ENCODE data around the gene TAF6L.
A peak's percentile ranks its signal among the peaks of the same experiment; 100 is the strongest.

TAF6L gene

DNA sequence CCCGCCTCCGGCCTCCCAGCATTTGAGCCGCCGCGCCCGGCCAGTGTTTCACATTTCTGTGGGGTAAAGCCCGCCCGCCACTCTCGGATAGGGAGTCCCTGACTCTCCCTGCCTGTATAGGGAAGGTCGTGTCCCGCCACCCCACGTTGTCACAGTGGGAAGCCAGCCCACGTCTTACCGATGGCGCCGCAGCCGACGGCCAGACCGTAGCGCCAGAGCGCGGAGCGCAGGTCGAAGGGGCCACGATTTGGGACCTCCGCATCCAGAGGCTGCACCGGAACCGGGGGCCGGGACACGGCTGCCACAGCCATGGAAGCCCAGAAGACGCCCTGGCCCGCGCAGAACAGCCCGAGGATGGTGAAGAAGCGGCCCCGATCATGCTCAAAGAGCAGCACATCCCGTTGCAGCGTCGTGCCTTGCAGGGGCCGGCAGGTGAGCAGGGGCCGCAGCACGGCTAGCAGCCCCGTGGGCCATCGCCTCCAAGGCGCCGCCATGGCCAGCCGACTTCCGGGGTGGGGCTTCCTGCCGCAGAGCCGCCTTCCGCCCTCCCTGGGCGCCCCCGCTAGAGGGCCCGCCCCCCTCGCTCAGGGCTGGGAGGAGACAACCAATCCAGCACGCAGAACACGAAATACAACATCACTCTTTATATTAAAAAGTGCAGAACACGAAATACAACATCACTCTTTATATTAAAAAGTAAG lies 20.5 kb downstream of the TAF6L start, which contains the start of gene TMEM223:
TSS of gene TMEM223 (minus strand) at position 506 of the 701 bp plus-strand sequence. CDS start at position 494, 12 bp downstream.
- WGBS, 2 experiments (ENCODE audit: insufficient coverage in 2 of 2) = 1% methylated on average over 43 to 48 of the region's 58 CpGs
- H3K4me3 ChIP-seq (ENCODE audit: extremely low read depth, insufficient read depth, low read length, poor library complexity, severe bottlenecking) = peak within 1 kb of the TSS; percentile 78
- no peaks in the 10 kb centered on the region for H3K9me3 ChIP-seq (ENCODE audit: control insufficient read depth, low read length)
- peak within 1 kb of the TSS; percentile 88 for H3K27ac ChIP-seq (ENCODE audit: low read depth, low read length, severe bottlenecking)
- H3K4me1 ChIP-seq (ENCODE audit: control insufficient read depth, insufficient read depth, low read length, poor library complexity, severe bottlenecking) = peaks cover 19% of the 10 kb centered on the region
- peaks cover 69% of the 10 kb centered on the region for H3K36me3 ChIP-seq (ENCODE audit: control insufficient read depth, insufficient read depth, low read length)

DNA sequence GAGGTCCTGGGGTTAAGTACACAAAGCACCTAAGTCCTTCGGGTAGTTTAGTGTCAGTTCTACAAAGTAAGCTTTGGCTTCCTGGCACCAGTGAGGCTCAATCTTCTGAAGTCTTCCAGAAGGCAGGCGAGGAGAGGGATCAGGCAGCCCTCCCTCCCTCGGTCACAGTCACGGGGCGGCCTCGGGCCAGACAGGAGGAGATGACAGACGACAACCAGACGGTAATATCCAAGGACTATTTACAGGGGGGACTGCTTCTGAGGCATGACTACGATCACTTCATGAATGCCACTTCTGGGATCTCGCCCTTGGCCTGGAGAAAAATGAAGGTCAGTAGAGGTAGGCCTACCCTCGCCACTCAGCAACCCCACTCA lies 21.0 kb downstream of the TAF6L start:
- Histone ChIP-seq H3K36me3 (ENCODE audit: control insufficient read depth, insufficient read depth, low read length) (peaks cover 74% of the 10 kb centered on the region), H3K4me1 (ENCODE audit: control insufficient read depth, insufficient read depth, low read length, poor library complexity, severe bottlenecking) (peaks cover 19% of the 10 kb centered on the region), H3K4me3 (ENCODE audit: extremely low read depth, insufficient read depth, low read length, poor library complexity, severe bottlenecking) (peak overlapping the region; percentile 78), H3K9me3 (ENCODE audit: control insufficient read depth, low read length) (no peaks in the 10 kb centered on the region), H3K27ac (ENCODE audit: low read depth, low read length, severe bottlenecking) (peak overlapping the region; percentile 88)
- 34 to 46% methylated on average over 9 to 11 of the region's 11 CpGs for WGBS, 2 experiments (ENCODE audit: insufficient coverage in 2 of 2)

DNA sequence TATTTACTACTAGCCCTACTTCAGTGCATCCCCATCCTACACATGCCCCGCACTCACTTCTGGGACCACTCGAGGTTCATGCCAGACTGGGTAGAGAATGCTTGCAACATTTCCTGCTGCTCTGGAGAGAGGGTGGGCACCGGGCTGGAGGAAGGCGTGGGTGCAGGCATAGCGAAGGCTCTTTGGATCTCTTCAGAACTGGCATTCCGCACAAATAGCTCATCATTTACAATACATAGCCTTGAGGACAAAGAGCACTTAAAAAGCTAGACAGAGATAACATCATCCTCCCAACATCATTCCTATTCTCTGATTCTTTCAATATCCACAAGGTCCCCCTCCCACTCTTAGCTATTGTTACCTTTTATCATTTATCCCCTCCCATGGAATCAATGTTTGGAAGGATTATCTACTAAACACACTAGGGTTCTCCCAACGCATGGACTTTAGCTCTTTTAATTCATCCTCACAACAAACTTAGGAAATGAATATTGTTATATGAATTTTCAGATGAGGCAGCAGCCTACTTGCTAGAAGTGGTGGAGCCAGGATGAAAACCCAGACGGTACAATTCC lies 23.1 kb downstream of the TAF6L start:
- no peak overlapping the region for H3K4me3 ChIP-seq (ENCODE audit: extremely low read depth, insufficient read depth, low read length, poor library complexity, severe bottlenecking)
- peak overlapping the region; percentile 18 for H3K27ac ChIP-seq (ENCODE audit: low read depth, low read length, severe bottlenecking)
- peaks cover 88% of the 10 kb centered on the region for H3K36me3 ChIP-seq (ENCODE audit: control insufficient read depth, insufficient read depth, low read length)
- peaks cover 12% of the 10 kb centered on the region for H3K4me1 ChIP-seq (ENCODE audit: control insufficient read depth, insufficient read depth, low read length, poor library complexity, severe bottlenecking)
- H3K9me3 ChIP-seq (ENCODE audit: control insufficient read depth, low read length) = no peaks in the 10 kb centered on the region
- WGBS, 2 experiments (ENCODE audit: insufficient coverage in 2 of 2) = 92 to 98% methylated on average over 5 to 6 of the region's 8 CpGs

DNA sequence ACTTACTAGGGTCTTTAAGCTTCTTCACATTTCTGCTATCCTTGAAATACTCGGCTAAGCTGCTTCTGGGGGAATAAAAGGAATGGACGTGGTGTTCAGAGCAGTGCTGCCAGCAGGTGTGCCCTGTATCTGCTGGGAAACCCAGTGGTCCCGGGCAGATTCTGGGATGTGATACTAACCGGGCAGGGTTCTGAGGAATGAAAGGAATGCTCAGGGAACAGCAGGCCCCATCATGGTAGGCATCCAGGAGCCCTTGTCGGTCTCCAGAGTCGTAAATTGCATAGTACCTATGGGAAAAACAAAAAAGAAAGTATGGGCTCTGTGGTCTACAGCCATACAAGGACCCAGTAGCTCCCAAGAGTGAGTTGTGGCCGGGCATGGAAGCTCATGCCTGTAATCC lies 25.1 kb downstream of the TAF6L start:
- Histone ChIP-seq H3K4me1 (ENCODE audit: control insufficient read depth, insufficient read depth, low read length, poor library complexity, severe bottlenecking) (peaks cover 12% of the 10 kb centered on the region), H3K36me3 (ENCODE audit: control insufficient read depth, insufficient read depth, low read length) (peaks cover 93% of the 10 kb centered on the region), H3K9me3 (ENCODE audit: control insufficient read depth, low read length) (no peaks in the 10 kb centered on the region), H3K4me3 (ENCODE audit: extremely low read depth, insufficient read depth, low read length, poor library complexity, severe bottlenecking) (no peak overlapping the region), H3K27ac (ENCODE audit: low read depth, low read length, severe bottlenecking) (no peak overlapping the region)
- 89 to 92% methylated on average over 6 to 7 of the region's 7 CpGs for WGBS, 2 experiments (ENCODE audit: insufficient coverage in 2 of 2)

DNA sequence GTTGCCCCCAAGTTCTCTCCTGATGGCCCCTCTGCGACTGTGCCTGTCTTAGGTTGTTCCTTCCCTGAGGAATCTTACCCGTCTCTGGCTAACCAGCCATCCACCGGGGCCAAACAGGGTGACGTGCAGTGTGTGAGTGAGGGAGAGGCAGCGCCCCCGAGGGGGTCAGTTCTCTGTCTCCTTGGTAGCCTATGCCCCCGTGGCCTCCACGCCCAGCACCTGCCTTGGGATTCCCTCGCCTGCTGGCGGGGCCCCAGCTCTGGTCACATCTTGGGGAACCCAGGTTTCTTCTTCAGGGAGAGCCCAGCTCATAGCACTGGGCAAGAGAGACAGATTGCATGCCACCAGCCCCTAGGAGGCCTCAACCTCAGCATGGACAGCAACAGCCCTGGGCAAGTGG lies 28.3 kb downstream of the TAF6L start:
- H3K4me3 ChIP-seq (ENCODE audit: extremely low read depth, insufficient read depth, low read length, poor library complexity, severe bottlenecking) = no peak overlapping the region
- 98 to 99% methylated on average over 9 of the region's 10 CpGs for WGBS, 2 experiments (ENCODE audit: insufficient coverage in 2 of 2)
- H3K4me1 ChIP-seq (ENCODE audit: control insufficient read depth, insufficient read depth, low read length, poor library complexity, severe bottlenecking) = peaks cover 5% of the 10 kb centered on the region
- no peaks in the 10 kb centered on the region for H3K9me3 ChIP-seq (ENCODE audit: control insufficient read depth, low read length)
- H3K27ac ChIP-seq (ENCODE audit: low read depth, low read length, severe bottlenecking) = no peak overlapping the region
- H3K36me3 ChIP-seq (ENCODE audit: control insufficient read depth, insufficient read depth, low read length) = peaks cover 91% of the 10 kb centered on the region

DNA sequence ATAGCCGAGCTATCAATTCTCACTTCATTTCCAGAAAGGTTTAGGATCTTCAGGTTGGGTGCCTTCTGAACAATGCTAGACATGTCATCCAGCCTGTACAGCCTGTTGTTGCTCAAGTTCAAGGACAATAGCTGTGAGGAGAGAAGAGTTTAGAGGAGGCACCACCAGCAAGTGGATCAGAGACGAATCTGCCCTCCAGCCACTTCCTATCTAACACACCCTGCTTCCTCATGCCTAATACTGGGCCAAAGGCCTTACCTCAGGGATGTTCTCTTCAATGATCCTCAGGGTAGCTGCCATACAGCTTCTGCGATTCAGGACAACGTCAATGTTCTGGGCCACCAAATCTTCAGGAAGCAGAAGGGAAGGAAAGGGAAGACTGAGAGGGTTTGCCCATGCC lies 29.9 kb downstream of the TAF6L start:
- peaks cover 75% of the 10 kb centered on the region for H3K36me3 ChIP-seq (ENCODE audit: control insufficient read depth, insufficient read depth, low read length)
- 100% methylated on average over 1 to 4 of the region's 4 CpGs for WGBS, 2 experiments (ENCODE audit: insufficient coverage in 2 of 2)

DNA sequence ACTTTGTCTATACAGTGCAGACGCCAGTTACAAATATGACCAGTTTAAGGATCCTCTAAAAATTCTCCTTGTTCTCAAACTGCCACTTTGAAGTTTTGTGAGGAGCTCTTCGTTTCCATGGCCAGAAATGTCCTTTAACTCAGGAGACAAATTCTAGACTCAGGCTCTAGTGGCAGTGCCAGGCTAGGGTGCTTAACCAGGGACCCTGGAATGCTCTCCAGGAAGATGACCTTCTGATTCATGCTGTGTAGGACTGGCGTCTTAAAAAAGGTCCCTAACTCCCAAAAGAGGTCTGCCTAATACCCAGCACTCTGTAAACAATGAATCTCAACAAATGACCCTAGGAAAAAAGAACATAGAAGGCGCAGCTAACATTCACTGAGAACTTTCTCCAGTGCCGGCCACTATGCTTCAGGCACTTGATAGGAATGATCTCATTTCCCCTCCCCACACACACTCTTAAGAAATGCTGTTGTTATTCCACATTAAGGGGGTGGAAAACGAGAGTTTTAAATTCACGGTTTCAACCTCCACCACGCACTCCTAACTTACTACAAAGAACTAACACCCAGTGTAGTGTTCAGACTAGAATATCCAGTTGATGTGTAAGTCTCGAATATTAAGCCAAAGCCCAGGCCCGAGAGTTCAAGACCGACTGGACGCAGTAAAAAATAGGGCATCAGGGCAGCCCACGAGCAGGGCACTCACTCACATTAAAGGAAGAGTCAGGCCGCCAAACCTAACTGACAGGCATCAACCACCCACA lies 33.3 kb downstream of the TAF6L start:
- WGBS, 2 experiments (ENCODE audit: insufficient coverage in 2 of 2) = 15 to 17% methylated on average over 9 to 10 of the region's 14 CpGs
- H3K27ac ChIP-seq (ENCODE audit: low read depth, low read length, severe bottlenecking) = peak overlapping the region; percentile 89
- no peaks in the 10 kb centered on the region for H3K9me3 ChIP-seq (ENCODE audit: control insufficient read depth, low read length)
- peaks cover 19% of the 10 kb centered on the region for H3K4me1 ChIP-seq (ENCODE audit: control insufficient read depth, insufficient read depth, low read length, poor library complexity, severe bottlenecking)
- peaks cover 53% of the 10 kb centered on the region for H3K36me3 ChIP-seq (ENCODE audit: control insufficient read depth, insufficient read depth, low read length)
- peak overlapping the region; percentile 95 for H3K4me3 ChIP-seq (ENCODE audit: extremely low read depth, insufficient read depth, low read length, poor library complexity, severe bottlenecking)

More for the DNA sequence above, 29.9 kb downstream of the TAF6L start:
- Histone ChIP-seq H3K4me1 (ENCODE audit: control insufficient read depth, insufficient read depth, low read length, poor library complexity, severe bottlenecking) (peaks cover 6% of the 10 kb centered on the region), H3K4me3 (ENCODE audit: extremely low read depth, insufficient read depth, low read length, poor library complexity, severe bottlenecking) (no peak overlapping the region), H3K9me3 (ENCODE audit: control insufficient read depth, low read length) (no peaks in the 10 kb centered on the region), H3K27ac (ENCODE audit: low read depth, low read length, severe bottlenecking) (no peak overlapping the region)

DNA sequence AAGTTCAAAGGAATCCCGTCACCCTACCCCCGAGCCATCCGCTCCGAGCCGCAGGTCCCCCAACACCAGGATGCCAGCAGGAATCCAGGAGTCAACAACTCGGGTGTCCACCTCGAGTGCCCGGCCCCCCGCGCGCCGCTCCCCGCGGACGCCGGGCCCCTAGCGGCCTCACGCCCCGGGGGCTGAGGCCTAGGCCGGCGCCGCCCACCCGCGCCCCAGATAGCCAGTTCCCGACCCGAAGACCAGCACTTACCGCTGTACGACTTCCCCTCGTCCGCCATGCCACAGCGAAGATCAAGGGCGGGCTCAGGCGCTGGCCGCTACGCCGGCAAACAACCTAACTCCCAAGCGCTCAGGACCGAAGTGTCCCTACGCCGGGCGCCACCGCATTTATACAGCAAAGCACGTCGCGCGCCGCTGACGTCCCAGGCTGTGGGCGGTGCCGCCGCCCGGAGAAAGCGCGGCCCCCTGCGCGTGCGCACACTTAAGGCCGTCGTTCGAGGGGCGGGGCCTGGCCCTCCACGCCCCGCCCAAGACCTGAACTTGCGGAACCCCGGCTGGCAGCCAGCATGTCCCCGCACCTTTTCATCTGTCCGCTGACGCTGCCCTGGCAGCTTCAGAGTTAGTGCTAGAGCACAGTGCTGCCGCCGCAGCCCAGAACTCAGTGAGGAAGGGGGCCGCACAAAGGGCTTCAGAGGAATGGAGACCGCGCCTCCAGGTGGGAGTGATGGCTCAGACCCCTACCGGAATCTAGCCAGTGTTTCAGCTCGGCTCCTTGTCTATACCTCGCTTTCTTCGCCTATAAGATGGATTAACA lies 34.1 kb downstream of the TAF6L start, which contains the start of gene NXF1:
TSS of gene NXF1 (minus strand) at position 365 of the 817 bp plus-strand sequence. CDS start at position 281, 84 bp downstream.
- Histone ChIP-seq H3K27ac (ENCODE audit: low read depth, low read length, severe bottlenecking) (peak within 1 kb of the TSS; percentile 89), H3K4me3 (ENCODE audit: extremely low read depth, insufficient read depth, low read length, poor library complexity, severe bottlenecking) (peak within 1 kb of the TSS; percentile 95), H3K9me3 (ENCODE audit: control insufficient read depth, low read length) (no peaks in the 10 kb centered on the region), H3K4me1 (ENCODE audit: control insufficient read depth, insufficient read depth, low read length, poor library complexity, severe bottlenecking) (peaks cover 19% of the 10 kb centered on the region), H3K36me3 (ENCODE audit: control insufficient read depth, insufficient read depth, low read length) (peaks cover 48% of the 10 kb centered on the region)
- WGBS, 2 experiments (ENCODE audit: insufficient coverage in 2 of 2) = 0% methylated on average over 56 to 66 of the region's 77 CpGs

DNA sequence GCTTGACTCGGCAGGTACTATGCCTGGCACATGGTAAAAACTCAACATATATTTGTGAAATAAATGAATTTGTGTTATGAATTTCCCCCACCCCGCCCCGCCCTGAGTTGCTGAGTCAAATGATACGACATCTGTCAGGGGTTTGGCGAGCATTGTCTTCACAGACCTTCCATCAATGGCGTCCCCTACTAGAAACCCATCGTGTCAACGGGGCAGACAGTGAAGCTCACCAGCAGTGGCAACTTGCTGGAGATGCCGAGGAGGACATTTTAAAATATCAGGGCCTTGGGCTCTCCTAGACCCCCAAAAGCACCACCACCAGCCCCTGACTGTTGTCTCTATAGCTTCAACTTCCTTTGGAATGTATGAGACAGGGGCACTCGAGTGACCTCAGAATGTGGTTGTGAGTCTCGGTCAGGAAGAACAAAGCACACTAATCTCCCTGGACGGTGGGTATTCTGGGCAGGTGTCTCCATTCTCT lies 34.8 kb downstream of the TAF6L start:
- peak overlapping the region; percentile 81 for H3K27ac ChIP-seq (ENCODE audit: low read depth, low read length, severe bottlenecking)
- 35 to 37% methylated on average over 4 of the region's 12 CpGs for WGBS, 2 experiments (ENCODE audit: insufficient coverage in 2 of 2)

DNA sequence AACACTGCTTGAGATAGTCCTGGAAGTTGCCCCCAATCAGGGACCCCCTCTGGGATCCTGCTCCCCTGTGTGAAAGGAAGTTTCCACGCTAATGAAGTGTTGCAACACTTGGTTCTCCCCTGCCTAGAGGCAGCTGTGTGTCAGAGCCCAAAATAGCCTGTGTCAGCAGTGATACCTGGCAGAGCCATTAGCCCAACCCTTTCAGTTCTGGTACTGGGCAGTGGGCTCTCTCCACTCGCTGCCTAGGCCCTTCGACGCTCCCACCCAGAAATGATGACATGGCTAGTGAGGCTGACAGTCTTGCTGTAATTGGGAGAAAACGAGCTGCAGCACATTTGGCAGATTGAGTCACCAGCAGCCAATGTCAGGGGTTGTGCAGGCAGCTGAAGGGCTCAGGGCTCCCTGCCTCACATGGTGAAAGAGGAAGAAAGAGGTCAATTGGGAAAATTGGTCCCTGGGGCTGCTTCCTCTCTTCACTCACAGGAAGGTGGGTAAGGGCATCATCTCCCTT lies 35.5 kb downstream of the TAF6L start:
- H3K4me1 ChIP-seq (ENCODE audit: control insufficient read depth, insufficient read depth, low read length, poor library complexity, severe bottlenecking) = peaks cover 19% of the 10 kb centered on the region
- H3K36me3 ChIP-seq (ENCODE audit: control insufficient read depth, insufficient read depth, low read length) = peaks cover 36% of the 10 kb centered on the region
- no peak overlapping the region for H3K4me3 ChIP-seq (ENCODE audit: extremely low read depth, insufficient read depth, low read length, poor library complexity, severe bottlenecking)
- 75 to 84% methylated on average over 5 of the region's 5 CpGs for WGBS, 2 experiments (ENCODE audit: insufficient coverage in 2 of 2)
- H3K9me3 ChIP-seq (ENCODE audit: control insufficient read depth, low read length) = no peaks in the 10 kb centered on the region
- H3K27ac ChIP-seq (ENCODE audit: low read depth, low read length, severe bottlenecking) = peak overlapping the region; percentile 81

More for the DNA sequence above, 34.8 kb downstream of the TAF6L start:
- Histone ChIP-seq H3K4me3 (ENCODE audit: extremely low read depth, insufficient read depth, low read length, poor library complexity, severe bottlenecking) (peak overlapping the region; percentile 95), H3K36me3 (ENCODE audit: control insufficient read depth, insufficient read depth, low read length) (peaks cover 43% of the 10 kb centered on the region), H3K4me1 (ENCODE audit: control insufficient read depth, insufficient read depth, low read length, poor library complexity, severe bottlenecking) (peaks cover 19% of the 10 kb centered on the region), H3K9me3 (ENCODE audit: control insufficient read depth, low read length) (no peaks in the 10 kb centered on the region)

All from mesodermal cell (in vitro differentiated cells).